HG03175 (cell line): ENCODE results near the gene CCDC91.

Source experiments
- ATAC-seq: cut with Tn5 transposase; IDR thresholded peaks from one replicate; pipeline ENCODE4 v1.9.1; 2021; ENCODE audit warnings: mild to moderate bottlenecking, moderate library complexity; ENCODE audit not compliant: unreplicated experiment

CCDC91 gene

GRCh38 chr12:28512406-28512805, 322.1 kb downstream of the CCDC91 start:
- ATAC-seq: no peak

- ATAC-seq: no peak
Observed at GRCh38 chr12:28512876-28513275, 322.6 kb downstream of the CCDC91 start.

GRCh38 chr12:28513983-28514382, 323.7 kb downstream of the CCDC91 start:
- no peak for ATAC-seq

GRCh38 chr12:28517101-28517500, 326.8 kb downstream of the CCDC91 start:
- no peak for ATAC-seq

- no peak for ATAC-seq
Observed at GRCh38 chr12:28527631-28528249, 337.5 kb downstream of the CCDC91 start.

- ATAC-seq: no peak
Observed at GRCh38 chr12:28535216-28535615, 345.0 kb downstream of the CCDC91 start.

- ATAC-seq: no peak
Observed at GRCh38 chr12:28536088-28536487, 345.8 kb downstream of the CCDC91 start.

- no peak for ATAC-seq
Observed at GRCh38 chr12:28537474-28537873, 347.2 kb downstream of the CCDC91 start.

GRCh38 chr12:28539691-28540323, 349.6 kb downstream of the CCDC91 start:
- ATAC-seq: no peak

- ATAC-seq: no peak
Observed at GRCh38 chr12:28540324-28540714, 350.1 kb downstream of the CCDC91 start.

- ATAC-seq: peak; percentile 63
Observed at GRCh38 chr12:28543021-28543890, 353.0 kb downstream of the CCDC91 start.

- ATAC-seq: no peak
Observed at GRCh38 chr12:28550757-28551704, 360.8 kb downstream of the CCDC91 start.

- no peak for ATAC-seq
Observed at GRCh38 chr12:28552251-28552970, 362.2 kb downstream of the CCDC91 start.

GRCh38 chr12:28555748-28556147, 365.5 kb downstream of the CCDC91 start:
- no peak for ATAC-seq

GRCh38 chr12:28558250-28558649, 368.0 kb downstream of the CCDC91 start:
- no peak for ATAC-seq

- no peak for ATAC-seq
Observed at GRCh38 chr12:28563286-28563685, 373.0 kb downstream of the CCDC91 start.

GRCh38 chr12:28563936-28564335, 373.7 kb downstream of the CCDC91 start:
- ATAC-seq: no peak

GRCh38 chr12:28568118-28568517, 377.9 kb downstream of the CCDC91 start:
- no peak for ATAC-seq

- ATAC-seq: no peak
Observed at GRCh38 chr12:28568704-28569103, 378.4 kb downstream of the CCDC91 start.
